SHP77 (cell line): ENCODE measurements around the gene ASAP2.

Experiments
- DNase-seq, 2 experiments: peaks; one replicate each; lab custom pipeline; 2025; lab: John Stamatoyannopoulos, UW

The ASAP2 gene

GRCh38 chr2:9275399-9275798 is 68.8 kb downstream of the ASAP2 start:
- DNase-seq: no peak

GRCh38 chr2:9276074-9276473 is 69.5 kb downstream of the ASAP2 start:
- DNase-seq: no peak

- no peak for DNase-seq
Measured at GRCh38 chr2:9276901-9277451, 70.4 kb downstream of the ASAP2 start.

- no peak for DNase-seq
Measured at GRCh38 chr2:9278439-9278838, 71.8 kb downstream of the ASAP2 start.

GRCh38 chr2:9279426-9279825 is 72.8 kb downstream of the ASAP2 start:
- no peak for DNase-seq

- DNase-seq: no peak
Measured at GRCh38 chr2:9280224-9280623, 73.6 kb downstream of the ASAP2 start.

GRCh38 chr2:9281145-9281544 is 74.5 kb downstream of the ASAP2 start:
- no peak for DNase-seq

- DNase-seq: peak in 1 of 2 experiments; percentile 5
Measured at GRCh38 chr2:9282128-9283112, 75.8 kb downstream of the ASAP2 start.

GRCh38 chr2:9284521-9285297 is 78.1 kb downstream of the ASAP2 start:
- DNase-seq: no peak

- no peak for DNase-seq
Measured at GRCh38 chr2:9285385-9285920, 78.8 kb downstream of the ASAP2 start.

GRCh38 chr2:9285921-9286320 is 79.3 kb downstream of the ASAP2 start:
- no peak for DNase-seq

- DNase-seq: no peak
Measured at GRCh38 chr2:9286554-9287399, 80.2 kb downstream of the ASAP2 start.

- DNase-seq: no peak
Measured at GRCh38 chr2:9287400-9288045, 80.9 kb downstream of the ASAP2 start.

GRCh38 chr2:9288233-9288632 is 81.6 kb downstream of the ASAP2 start:
- DNase-seq: no peak

GRCh38 chr2:9288681-9289338 is 82.2 kb downstream of the ASAP2 start:
- no peak for DNase-seq

GRCh38 chr2:9291331-9291730 is 84.7 kb downstream of the ASAP2 start:
- no peak for DNase-seq

- DNase-seq: no peak
Measured at GRCh38 chr2:9291866-9292265, 85.3 kb downstream of the ASAP2 start.

- no peak for DNase-seq
Measured at GRCh38 chr2:9292426-9292825, 85.8 kb downstream of the ASAP2 start.

- DNase-seq: no peak
Measured at GRCh38 chr2:9294764-9295163, 88.2 kb downstream of the ASAP2 start.

GRCh38 chr2:9296559-9296958 is 89.9 kb downstream of the ASAP2 start:
- DNase-seq: no peak
